ENCODE measurements around the gene PTPRO.

GRCh38 chr12:15472036-15472435 lies 149.7 kb downstream of the PTPRO start:
- TF ChIP-seq, protein P1, sequence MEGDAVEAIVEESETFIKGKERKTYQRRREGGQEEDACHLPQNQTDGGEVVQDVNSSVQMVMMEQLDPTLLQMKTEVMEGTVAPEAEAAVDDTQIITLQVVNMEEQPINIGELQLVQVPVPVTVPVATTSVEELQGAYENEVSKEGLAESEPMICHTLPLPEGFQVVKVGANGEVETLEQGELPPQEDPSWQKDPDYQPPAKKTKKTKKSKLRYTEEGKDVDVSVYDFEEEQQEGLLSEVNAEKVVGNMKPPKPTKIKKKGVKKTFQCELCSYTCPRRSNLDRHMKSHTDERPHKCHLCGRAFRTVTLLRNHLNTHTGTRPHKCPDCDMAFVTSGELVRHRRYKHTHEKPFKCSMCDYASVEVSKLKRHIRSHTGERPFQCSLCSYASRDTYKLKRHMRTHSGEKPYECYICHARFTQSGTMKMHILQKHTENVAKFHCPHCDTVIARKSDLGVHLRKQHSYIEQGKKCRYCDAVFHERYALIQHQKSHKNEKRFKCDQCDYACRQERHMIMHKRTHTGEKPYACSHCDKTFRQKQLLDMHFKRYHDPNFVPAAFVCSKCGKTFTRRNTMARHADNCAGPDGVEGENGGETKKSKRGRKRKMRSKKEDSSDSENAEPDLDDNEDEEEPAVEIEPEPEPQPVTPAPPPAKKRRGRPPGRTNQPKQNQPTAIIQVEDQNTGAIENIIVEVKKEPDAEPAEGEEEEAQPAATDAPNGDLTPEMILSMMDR (IDR thresholded peaks at IDR 0.05) = no peak
- no peak for TF ChIP-seq POLR2A (IDR thresholded peaks at IDR 0.05)
